MM.1S (cell line): Measurements from ENCODE around the gene RGS18.

Source experiments
- DNase-seq: peaks from one replicate; pipeline ENCODE4 v3.0.0-alpha.2; 2015
- H2AFZ ChIP-seq: fragments of 300-600 bp; sonication (generic); 2 replicates; pipeline ENCODE4 v1.6.0; 2016; ENCODE audit warnings: antibody characterized with exemption, low read length
- H3F3A ChIP-seq: fragments of 300-600 bp; sonication (generic); 2 replicates; pipeline ENCODE4 v1.6.1; 2016; ENCODE audit warnings: mild to moderate bottlenecking, antibody characterized with exemption, low read length, moderate library complexity, mixed read lengths; ENCODE audit not compliant: insufficient read depth
- H3K27ac ChIP-seq: fragments of 300-600 bp; sonication (generic); 2 replicates; pipeline ENCODE4 v1.5.1; 2016; ENCODE audit warnings: mild to moderate bottlenecking, low read length
- H3K27me3 ChIP-seq: fragments of 300-600 bp; sonication (generic); replicated peaks from 2 replicates; pipeline ENCODE4 v1.6.0; 2016; ENCODE audit warnings: low read length; ENCODE audit not compliant: insufficient read depth
- H3K36me3 ChIP-seq: fragments of 300-600 bp; sonication (generic); replicated peaks from 2 replicates; pipeline ENCODE4 v1.6.1; 2016; ENCODE audit warnings: mild to moderate bottlenecking, low read length, mixed read lengths; ENCODE audit not compliant: insufficient read depth
- H3K4me1 ChIP-seq: fragments of 300-600 bp; sonication (generic); 2 replicates; pipeline ENCODE4 v1.6.1; 2016; ENCODE audit warnings: low read length, mixed read lengths
- H3K4me2 ChIP-seq: fragments of 300-600 bp; sonication (generic); 2 replicates; pipeline ENCODE4 v1.6.0; 2016; ENCODE audit warnings: low read depth, low read length
- H3K4me3 ChIP-seq: fragments of 300-600 bp; sonication (generic); 2 replicates; pipeline ENCODE4 v1.5.1; 2016; ENCODE audit warnings: low read length, mixed read lengths
- H3K79me2 ChIP-seq: fragments of 300-600 bp; sonication (generic); 2 replicates; pipeline ENCODE4 v1.6.1; 2016; ENCODE audit warnings: mixed run types, low read length, mixed read lengths
- H3K9ac ChIP-seq: fragments of 300-600 bp; sonication (generic); 2 replicates; pipeline ENCODE4 v1.6.1; 2016; ENCODE audit warnings: low read length, mixed read lengths
- H3K9me2 ChIP-seq: fragments of 300-600 bp; sonication (generic); replicated peaks from 2 replicates; pipeline ENCODE4 v1.6.1; 2016; ENCODE audit warnings: mild to moderate bottlenecking, low read length, mixed read lengths; ENCODE audit not compliant: insufficient read depth
- H3K9me3 ChIP-seq: fragments of 300-600 bp; sonication (generic); replicated peaks from 2 replicates; pipeline ENCODE4 v1.6.1; 2016; ENCODE audit warnings: mild to moderate bottlenecking, low read length, mixed read lengths; ENCODE audit not compliant: insufficient read depth
- H4K20me1 ChIP-seq: fragments of 300-600 bp; sonication (generic); 2 replicates; pipeline ENCODE4 v1.6.1; 2016; ENCODE audit warnings: mild to moderate bottlenecking, low read length, moderate library complexity, mixed read lengths; ENCODE audit not compliant: insufficient read depth
- EZH2 ChIP-seq: fragments of 300-600 bp; sonication (generic); optimal IDR thresholded peaks from 2 replicates; pipeline ENCODE3; 2017; ENCODE audit warnings: low read depth, mild to moderate bottlenecking, antibody characterized with exemption, low read length, mixed read lengths
- EZH2phosphoT487 ChIP-seq: fragments of 300-600 bp; sonication (generic); IDR thresholded peaks from 2 replicates; pipeline ENCODE4 v1.6.1; 2018; ENCODE audit warnings: antibody characterized with exemption, low read length
- TF ChIP-seq, protein P1 (sequence below): fragments of 300-600 bp; sonication (generic); IDR thresholded peaks from 2 replicates; pipeline ENCODE4 v1.5.1; 2016; ENCODE audit warnings: antibody characterized with exemption, low read length, mixed read lengths

RGS18 gene

GRCh38 chr1:192232817-192233417 is 74.7 kb downstream of the RGS18 start:
- no peak overlapping the region for H3K4me2 ChIP-seq
- H3K27me3 ChIP-seq: no peaks in the 10 kb centered on the region
- H3K79me2 ChIP-seq: no peaks in the 10 kb centered on the region
- H3K9ac ChIP-seq: no peak overlapping the region
- H3F3A ChIP-seq: no peaks in the 10 kb centered on the region
- no peak overlapping the region for H3K4me3 ChIP-seq
- H3K4me1 ChIP-seq: no peaks in the 10 kb centered on the region
- H3K27ac ChIP-seq: no peak overlapping the region
- TF ChIP-seq EZH2: no peak
- TF ChIP-seq, protein P1, sequence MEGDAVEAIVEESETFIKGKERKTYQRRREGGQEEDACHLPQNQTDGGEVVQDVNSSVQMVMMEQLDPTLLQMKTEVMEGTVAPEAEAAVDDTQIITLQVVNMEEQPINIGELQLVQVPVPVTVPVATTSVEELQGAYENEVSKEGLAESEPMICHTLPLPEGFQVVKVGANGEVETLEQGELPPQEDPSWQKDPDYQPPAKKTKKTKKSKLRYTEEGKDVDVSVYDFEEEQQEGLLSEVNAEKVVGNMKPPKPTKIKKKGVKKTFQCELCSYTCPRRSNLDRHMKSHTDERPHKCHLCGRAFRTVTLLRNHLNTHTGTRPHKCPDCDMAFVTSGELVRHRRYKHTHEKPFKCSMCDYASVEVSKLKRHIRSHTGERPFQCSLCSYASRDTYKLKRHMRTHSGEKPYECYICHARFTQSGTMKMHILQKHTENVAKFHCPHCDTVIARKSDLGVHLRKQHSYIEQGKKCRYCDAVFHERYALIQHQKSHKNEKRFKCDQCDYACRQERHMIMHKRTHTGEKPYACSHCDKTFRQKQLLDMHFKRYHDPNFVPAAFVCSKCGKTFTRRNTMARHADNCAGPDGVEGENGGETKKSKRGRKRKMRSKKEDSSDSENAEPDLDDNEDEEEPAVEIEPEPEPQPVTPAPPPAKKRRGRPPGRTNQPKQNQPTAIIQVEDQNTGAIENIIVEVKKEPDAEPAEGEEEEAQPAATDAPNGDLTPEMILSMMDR: no peak
- no peak for TF ChIP-seq EZH2phosphoT487
- no peak for DNase-seq
- H3K9me3 ChIP-seq: no peaks in the 10 kb centered on the region
- no peaks in the 10 kb centered on the region for H4K20me1 ChIP-seq
- H3K36me3 ChIP-seq: no peaks in the 10 kb centered on the region
- no peaks in the 10 kb centered on the region for H3K9me2 ChIP-seq
- H2AFZ ChIP-seq: no peak overlapping the region

DNA sequence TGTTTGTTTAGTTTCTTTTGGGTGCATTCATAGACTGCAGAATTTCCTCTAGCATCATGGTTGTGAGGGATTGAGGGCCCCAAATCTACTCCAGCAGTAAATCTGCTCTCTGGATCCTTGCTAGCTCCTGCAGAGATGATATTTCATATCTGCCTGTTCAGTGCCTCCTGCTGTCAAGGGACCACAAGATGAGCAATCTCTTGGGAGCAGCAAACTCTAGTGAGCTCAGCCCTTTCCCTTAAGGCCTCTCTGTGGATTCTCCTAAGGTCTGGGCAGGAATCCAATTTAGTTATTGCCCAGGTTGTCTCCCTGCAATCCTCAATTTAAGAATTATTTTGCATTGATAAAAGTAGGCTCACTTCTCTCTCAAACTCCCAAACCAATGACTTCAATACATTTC is 76.9 kb downstream of the RGS18 start:
- TF ChIP-seq EZH2 (no peak), EZH2phosphoT487 (no peak)
- H3F3A ChIP-seq: no peaks in the 10 kb centered on the region
- H3K36me3 ChIP-seq: no peaks in the 10 kb centered on the region
- DNase-seq: no peak
- no peak overlapping the region for H3K4me3 ChIP-seq
- no peak overlapping the region for H3K27ac ChIP-seq
- no peaks in the 10 kb centered on the region for H3K9me3 ChIP-seq
- H2AFZ ChIP-seq: no peak overlapping the region
- H3K4me1 ChIP-seq: no peaks in the 10 kb centered on the region
- no peaks in the 10 kb centered on the region for H3K79me2 ChIP-seq
- H3K4me2 ChIP-seq: no peak overlapping the region
- no peak overlapping the region for H3K9ac ChIP-seq
- no peaks in the 10 kb centered on the region for H3K9me2 ChIP-seq
- no peaks in the 10 kb centered on the region for H3K27me3 ChIP-seq
- H4K20me1 ChIP-seq: no peaks in the 10 kb centered on the region
